OCI-LY3 (cell line): ENCODE results near the gene FCHSD2.

Source experiments
- H2AFZ ChIP-seq: fragments of 200-600, 300-600 bp; shearing (Covaris generic); 2 replicates; pipeline ENCODE4 v1.6.0; 2014; ENCODE audit warnings: antibody characterized with exemption, low read depth, low read length
- H3K27ac ChIP-seq: fragments of 200-600, 300-600 bp; sonication (generic); 2 replicates; pipeline ENCODE4 v1.5.1; 2014; ENCODE audit warnings: mild to moderate bottlenecking, low read length, moderate library complexity, mixed read lengths
- H3K27me3 ChIP-seq: fragments of 200-600, 300-600 bp; sonication (generic); 2 replicates; pipeline ENCODE4 v1.6.1; 2014; ENCODE audit warnings: low read depth, low read length, mixed read lengths
- H3K36me3 ChIP-seq: fragments of 200-600, 300-600 bp; sonication (generic); replicated peaks from 2 replicates; pipeline ENCODE3; 2014; ENCODE audit warnings: low read depth, low read length, mixed read lengths
- H3K4me1 ChIP-seq: fragments of 300-600, 200-600 bp; sonication (generic); 2 replicates; pipeline ENCODE4 v1.6.1; 2014; ENCODE audit warnings: low read length, mixed read lengths
- H3K4me2 ChIP-seq: fragments of 200-600, 300-600 bp; sonication (generic); 2 replicates; pipeline ENCODE4 v1.6.1; 2014; ENCODE audit warnings: low read length, mixed read lengths
- H3K4me3 ChIP-seq: fragments of 300-600, 200-600 bp; sonication (generic); 2 replicates; pipeline ENCODE4 v1.5.1; 2014; ENCODE audit warnings: antibody characterized with exemption, mild to moderate bottlenecking, low read length, moderate library complexity
- H3K79me2 ChIP-seq: fragments of 300-600, 200-600 bp; shearing (Covaris generic); 2 replicates; pipeline ENCODE4 v1.6.1; 2014; ENCODE audit warnings: mild to moderate bottlenecking, low read length, mixed read lengths
- H3K9ac ChIP-seq: fragments of 300-600, 200-600 bp; shearing (Covaris generic); 2 replicates; pipeline ENCODE4 v1.6.0; 2014; ENCODE audit warnings: mild to moderate bottlenecking, low read length, moderate library complexity
- H3K9me3 ChIP-seq: fragments of 200-600, 300-600 bp; shearing (Covaris generic); 2 replicates; pipeline ENCODE4 v1.6.1; 2014; ENCODE audit warnings: low read length, mixed read lengths; ENCODE audit not compliant: insufficient read depth
- H4K20me1 ChIP-seq: fragments of 200-600, 300-600 bp; sonication (generic); 2 replicates; pipeline ENCODE4 v1.6.1; 2016; ENCODE audit warnings: low read length, mixed read lengths; ENCODE audit not compliant: insufficient read depth
- CTCF ChIP-seq: fragments of 200-600, 300-600 bp; sonication (generic); IDR thresholded peaks from 2 replicates; pipeline ENCODE4 v1.5.1; 2014; ENCODE audit warnings: antibody characterized with exemption, low read length, low read depth
- EZH2phosphoT487 ChIP-seq: fragments of 200-600 bp; shearing (Covaris generic); IDR thresholded peaks from 2 replicates; pipeline ENCODE4 v1.6.1; 2018; ENCODE audit warnings: antibody characterized with exemption, mixed run types, low read depth

Gene FCHSD2

GRCh38 chr11:72840780-72841179 is 301.3 kb downstream of the FCHSD2 start:
- Histone ChIP-seq H3K79me2 (peaks cover 14% of the 10 kb centered on the region; the same call in 1 of the 2 replicates), H4K20me1 (peaks cover 17% of the 10 kb centered on the region; the same call in 1 of the 2 replicates), H3K4me2 (no peak overlapping the region), H3K9me3 (no peaks in the 10 kb centered on the region), H2AFZ (no peak overlapping the region), H3K36me3 (peaks cover 91% of the 10 kb centered on the region), H3K27ac (no peak overlapping the region), H3K9ac (no peak overlapping the region), H3K27me3 (no peaks in the 10 kb centered on the region), H3K4me3 (no peak overlapping the region), H3K4me1 (no peaks in the 10 kb centered on the region)
- TF ChIP-seq CTCF (no peak), EZH2phosphoT487 (no peak)

DNA sequence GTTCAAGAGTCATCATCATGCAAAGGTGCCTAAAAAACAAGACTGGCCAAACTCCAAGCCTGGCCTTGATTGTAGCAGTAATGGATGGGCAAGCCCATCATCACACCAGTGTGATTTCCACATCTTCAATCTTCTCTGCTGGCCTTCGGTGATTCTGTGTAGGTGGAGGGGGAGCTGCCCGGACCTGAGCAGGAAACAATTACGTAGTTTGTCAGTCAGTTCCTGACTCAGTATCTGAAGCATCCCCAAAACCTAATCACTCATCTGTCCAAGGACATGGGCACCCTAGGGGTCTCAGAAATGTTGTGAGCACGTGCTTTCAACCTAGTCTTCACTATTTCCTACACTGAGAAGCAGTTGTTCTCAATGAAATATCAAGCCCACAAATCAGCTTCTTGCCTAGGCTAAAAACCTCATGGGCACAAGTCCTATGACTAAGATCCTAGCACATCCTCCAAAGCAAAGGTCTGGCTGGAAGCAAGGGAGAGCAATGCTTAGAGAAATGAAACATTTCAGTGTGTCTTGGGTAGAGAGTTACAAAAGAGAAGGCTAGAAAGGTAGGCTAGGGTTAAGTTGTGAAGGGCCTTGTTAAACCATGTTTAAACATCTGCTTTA is 303.3 kb downstream of the FCHSD2 start:
- Histone ChIP-seq H2AFZ (no peak overlapping the region), H3K79me2 (peaks cover 9% of the 10 kb centered on the region; the same call in 1 of the 2 replicates), H4K20me1 (peaks cover 14% of the 10 kb centered on the region; the same call in 1 of the 2 replicates), H3K27ac (no peak overlapping the region), H3K9me3 (no peaks in the 10 kb centered on the region), H3K36me3 (peaks cover 87% of the 10 kb centered on the region), H3K9ac (no peak overlapping the region), H3K27me3 (no peaks in the 10 kb centered on the region), H3K4me1 (no peaks in the 10 kb centered on the region), H3K4me2 (no peak overlapping the region), H3K4me3 (no peak overlapping the region)
- TF ChIP-seq EZH2phosphoT487 (no peak), CTCF (no peak)

GRCh38 chr11:72836111-72836510 is 306.0 kb downstream of the FCHSD2 start:
- H2AFZ ChIP-seq = no peak overlapping the region
- peaks cover 16% of the 10 kb centered on the region for H4K20me1 ChIP-seq
- no peak overlapping the region for H3K4me3 ChIP-seq
- no peak overlapping the region for H3K27ac ChIP-seq
- H3K79me2 ChIP-seq = peaks cover 6% of the 10 kb centered on the region; the same call in 1 of the 2 replicates
- H3K9ac ChIP-seq = no peak overlapping the region
- H3K4me2 ChIP-seq = no peak overlapping the region
- no peaks in the 10 kb centered on the region for H3K9me3 ChIP-seq
- peaks cover 83% of the 10 kb centered on the region for H3K36me3 ChIP-seq
- no peaks in the 10 kb centered on the region for H3K27me3 ChIP-seq
- TF ChIP-seq CTCF = no peak
- no peak for TF ChIP-seq EZH2phosphoT487
- H3K4me1 ChIP-seq = no peaks in the 10 kb centered on the region

- Histone ChIP-seq H3K9ac (no peak overlapping the region), H4K20me1 (peaks cover 10% of the 10 kb centered on the region), H3K4me3 (no peak overlapping the region), H3K27ac (no peak overlapping the region), H3K4me2 (no peak overlapping the region), H3K4me1 (no peaks in the 10 kb centered on the region), H3K9me3 (no peaks in the 10 kb centered on the region), H3K27me3 (no peaks in the 10 kb centered on the region), H3K79me2 (peaks cover 3% of the 10 kb centered on the region; the same call in 1 of the 2 replicates), H3K36me3 (peaks cover 83% of the 10 kb centered on the region), H2AFZ (no peak overlapping the region)
- no peak for TF ChIP-seq CTCF
- no peak for TF ChIP-seq EZH2phosphoT487
Observed at GRCh38 chr11:72834905-72835304, 307.2 kb downstream of the FCHSD2 start.
